Left lung (tissue), 10 donors: ENCODE data around the gene OSBPL1A. TPM values are rescaled to one million over a fixed set of nuclear protein-coding genes. Genes with fewer than 3 reads are reported as not detected.
A peak's percentile ranks its signal among the peaks of the same experiment; 100 is the strongest.

ENCODE experiments used
- ATAC-seq: fragments of 200-7000 bp; cut with Tn5 transposase; one replicate; pipeline ENCODE4 v1.9.1; 2020; ENCODE audit warnings: moderate library complexity
- DNase-seq, 4 donors: peaks; one replicate each; pipeline ENCODE4 v3.0.0-alpha.2; 2013 to 2020
- H3K27ac ChIP-seq, 2 donors: fragments of 200-600 bp; sonication (generic) in 1 of 2; one replicate each; pipeline versions ENCODE4 v1.5.0 to v1.8.0; 2020 to 2021
- H3K27me3 ChIP-seq, 2 donors: fragments of 200-600 bp; sonication (generic) in 1 of 2; one replicate each; pipeline versions ENCODE4 v1.5.0 to v1.8.0; 2020 to 2021
- H3K36me3 ChIP-seq, 2 donors: fragments of 200-600 bp; sonication (generic) in 1 of 2; one replicate each; pipeline versions ENCODE4 v1.5.0 to v1.8.0; 2020 to 2021
- H3K4me1 ChIP-seq, 2 donors: fragments of 200-600 bp; one replicate each; pipeline ENCODE4 v1.8.0; 2021
- H3K4me3 ChIP-seq, 2 donors: fragments of 200-600 bp; sonication (generic) in 1 of 2; one replicate each; pipeline versions ENCODE4 v1.5.0 to v1.8.0; 2020 to 2021; ENCODE audit warnings: mild to moderate bottlenecking in 1 of 2
- H3K9me3 ChIP-seq, 2 donors: fragments of 200-600 bp; sonication (generic) in 1 of 2; one replicate each; pipeline versions ENCODE4 v1.5.0 to v1.8.0; 2020 to 2021
- CTCF ChIP-seq, 2 donors: fragments of 200-600 bp; sonication (generic) in 1 of 2; IDR thresholded peaks; one replicate each; pipeline versions ENCODE4 v1.5.0 to v1.8.0; 2021; ENCODE audit warnings: antibody characterized with exemption in 2 of 2
- intact Hi-C, 2 donors: fragments of 100-400 bp; cut with DNase I; formaldehyde crosslinking; loops; one replicate each; pipeline versions ENCODE4 v1.11.2 to v1.14.2; 2022
- polyA plus RNA-seq, 6 donors: library from polyadenylated mRNA; unstranded; fragments of 120-200 nt; gene quantifications; one replicate each; pipeline ENCODE4 v1.2.1, GENCODE V29; 2013; ENCODE audit not compliant: insufficient read length in 6 of 6
- total RNA-seq, 2 donors: library from RNA; stranded (reverse); fragmentation: NEBNext Ultra II Directional; extraction: Animal tissue kit (Norgen Biotek cat#: 25700); gene quantifications; one replicate each; pipeline ENCODE4 v1.2.1, GENCODE V29; 2021
- donor health status: DM: no; HTN: yes; CAD: no.
- donor health status: DM: no; HTN: no; CAD: no.

The OSBPL1A gene
- total and polyA plus RNA-seq, 8 donors = 29.6 to 65.7 (median 55.1) TPM

GRCh38 chr18:24436939-24437338 lies 39.3 kb upstream of the OSBPL1A start:
- peaks cover 0 to 24% of the 10 kb centered on the region in 2 donors for H3K36me3 ChIP-seq
- TF ChIP-seq CTCF (IDR thresholded peaks at IDR 0.05) = no peak
- ATAC-seq (no peak), DNase-seq (no peak)
- no peak overlapping the region for H3K4me3 ChIP-seq
- H3K27ac ChIP-seq = no peak overlapping the region
- H3K4me1 ChIP-seq = no peaks in the 10 kb centered on the region
- intact Hi-C loops = no loop called here
- no peaks in the 10 kb centered on the region for H3K9me3 ChIP-seq
- H3K27me3 ChIP-seq = no peaks in the 10 kb centered on the region

- ATAC-seq (no peak), DNase-seq (no peak)
- Histone ChIP-seq H3K27me3 (no peaks in the 10 kb centered on the region), H3K4me3 (no peak overlapping the region), H3K36me3 (peaks cover 0 to 19% of the 10 kb centered on the region in 2 donors), H3K27ac (no peak overlapping the region), H3K4me1 (peaks cover 3 to 7% of the 10 kb centered on the region in 2 donors), H3K9me3 (no peaks in the 10 kb centered on the region)
- intact Hi-C loops = no loop called here
- no peak for TF ChIP-seq CTCF (IDR thresholded peaks at IDR 0.05)
Observed at GRCh38 chr18:24432618-24433017, 35.0 kb upstream of the OSBPL1A start.

- DNase-seq = no peak
- Histone ChIP-seq H3K9me3 (no peaks in the 10 kb centered on the region), H3K27me3 (peaks cover 3 to 7% of the 10 kb centered on the region in 2 donors), H3K4me3 (no peak overlapping the region), H3K4me1 (peaks cover 6 to 13% of the 10 kb centered on the region in 2 donors), H3K36me3 (peaks cover 0 to 19% of the 10 kb centered on the region in 2 donors), H3K27ac (no peak overlapping the region)
- TF ChIP-seq CTCF (IDR thresholded peaks at IDR 0.05) = no peak
- intact Hi-C loops = no loop called here
- no peak for ATAC-seq
Observed at GRCh38 chr18:24429188-24429587, 31.6 kb upstream of the OSBPL1A start.

GRCh38 chr18:24428709-24429108 lies 31.1 kb upstream of the OSBPL1A start:
- peaks cover 3 to 9% of the 10 kb centered on the region in 2 donors for H3K27me3 ChIP-seq
- ATAC-seq = no peak
- peaks cover 0 to 19% of the 10 kb centered on the region in 2 donors for H3K36me3 ChIP-seq
- peaks cover 6 to 13% of the 10 kb centered on the region in 2 donors for H3K4me1 ChIP-seq
- no peaks in the 10 kb centered on the region for H3K9me3 ChIP-seq
- intact Hi-C loops = no loop called here
- DNase-seq = no peak
- no peak overlapping the region for H3K4me3 ChIP-seq
- TF ChIP-seq CTCF (IDR thresholded peaks at IDR 0.05) = no peak
- no peak overlapping the region for H3K27ac ChIP-seq

GRCh38 chr18:24427484-24427883 lies 29.9 kb upstream of the OSBPL1A start:
- intact Hi-C loops = no loop called here
- ATAC-seq (peak; percentile 4), DNase-seq (no peak)
- H3K27me3 ChIP-seq = peaks cover 3 to 9% of the 10 kb centered on the region in 2 donors
- peaks cover 0 to 19% of the 10 kb centered on the region in 2 donors for H3K36me3 ChIP-seq
- no peak overlapping the region for H3K27ac ChIP-seq
- peaks cover 6 to 13% of the 10 kb centered on the region in 2 donors for H3K4me1 ChIP-seq
- no peaks in the 10 kb centered on the region for H3K9me3 ChIP-seq
- peak overlapping the region; percentile 90 for H3K4me3 ChIP-seq
- no peak for TF ChIP-seq CTCF (IDR thresholded peaks at IDR 0.05)
